GM23248 (cell line): ENCODE data around the gene NOTCH3.

ENCODE experiments used
- EZH2 ChIP-seq: fragments of 200-600 bp; sonication (generic); IDR thresholded peaks from 2 replicates; pipeline ENCODE4 v1.6.1; 2018; ENCODE audit warnings: antibody characterized with exemption, mild to moderate bottlenecking; ENCODE audit not compliant: insufficient read depth, poor library complexity, severe bottlenecking
- EZH2phosphoT487 ChIP-seq: fragments of 200-600 bp; sonication (generic); IDR thresholded peaks from 2 replicates; pipeline ENCODE4 v1.6.1; 2018; ENCODE audit warnings: antibody characterized with exemption, moderate library complexity, mild to moderate bottlenecking, low read depth; ENCODE audit not compliant: insufficient read depth

GRCh38 chr19:15245370-15246197 is 44.8 kb upstream of the NOTCH3 start:
- TF ChIP-seq EZH2phosphoT487: no peak
- TF ChIP-seq EZH2: no peak
